GM12878 (cell line): Measurements from ENCODE around the gene MID1.

Experiments used
- BCL3 ChIP-seq: IDR thresholded peaks from 2 replicates; pipeline ENCODE4 v1.6.1; 2011; ENCODE audit warnings: borderline replicate concordance, low read depth, mild to moderate bottlenecking, moderate library complexity, low read length; ENCODE audit not compliant: insufficient read depth, poor library complexity, severe bottlenecking
- CTCF ChIP-seq, 3 experiments: IDR thresholded peaks in 2 of 3; conservative IDR thresholded peaks in 1 of 3; 2 replicates each; pipeline ENCODE4 v1.5.1; 2011; ENCODE audit warnings: low read depth in 3 of 3, low read length in 3 of 3, mild to moderate bottlenecking in 3 of 3, control low read depth in 2 of 3, moderate library complexity in 2 of 3, inconsistent platforms in 1 of 3, mixed read lengths in 1 of 3; ENCODE audit not compliant: control insufficient read depth in 2 of 3, insufficient read depth in 1 of 3; ENCODE audit errors: extremely low read depth in 1 of 3
- FOXK2 ChIP-seq: fragments of 450-650 bp; IDR thresholded peaks from 2 replicates; pipeline ENCODE4 v1.6.1; 2017; ENCODE audit warnings: mild to moderate bottlenecking, moderate library complexity
- POLR2A ChIP-seq: IDR thresholded peaks from 2 replicates; pipeline ENCODE4 v1.6.1; 2011; ENCODE audit warnings: low read depth, mild to moderate bottlenecking, low read length
- POU2F2 ChIP-seq: IDR thresholded peaks from 3 replicates; pipeline ENCODE4 v1.6.1; 2011; ENCODE audit warnings: low read depth, mild to moderate bottlenecking, low read length, borderline replicate concordance
- RBBP5 ChIP-seq: fragments of 200-600 bp; sonication (generic); conservative IDR thresholded peaks from 2 replicates; pipeline ENCODE4 v1.6.1; 2016
- RCOR1 ChIP-seq: conservative IDR thresholded peaks from 2 replicates; pipeline ENCODE4 v1.6.1; 2012; ENCODE audit warnings: low read depth, low read length, improper control_type of control experiment
- SIN3A ChIP-seq: IDR thresholded peaks from 2 replicates; pipeline ENCODE4 v1.6.1; 2012; ENCODE audit warnings: low read depth, low read length, improper control_type of control experiment
- SREBF1 ChIP-seq: IDR thresholded peaks from 2 replicates; pipeline ENCODE4 v1.6.1; 2012; ENCODE audit warnings: mild to moderate bottlenecking, low read length
- ZZZ3 ChIP-seq: IDR thresholded peaks from 2 replicates; pipeline ENCODE4 v1.6.1; 2011; ENCODE audit warnings: low read depth; ENCODE audit not compliant: control insufficient read depth, insufficient read length

- TF ChIP-seq CTCF (IDR thresholded peaks at IDR 0.05 in 2 of 3, conservative IDR thresholded peaks at IDR 0.05 in 1 of 3; ENCODE audit: control insufficient read depth in 2 of 3, extremely low read depth in 1 of 3, insufficient read depth in 1 of 3, low read depth in 3 of 3, low read length in 3 of 3) = no peak
- no peak for TF ChIP-seq SIN3A
- TF ChIP-seq BCL3 = no peak
- TF ChIP-seq RBBP5 = no peak
- no peak for TF ChIP-seq FOXK2
- no peak for TF ChIP-seq POLR2A
- no peak for TF ChIP-seq ZZZ3
- no peak for TF ChIP-seq POU2F2
- no peak for TF ChIP-seq SREBF1
- TF ChIP-seq RCOR1 = no peak
Measured at GRCh38 chrX:10570601-10571000, 49.8 kb downstream of the MID1 start.
